Lung microvascular endothelial cell (primary cell): ENCODE measurements around the gene F13A1. TPM values are rescaled to one million over a fixed set of nuclear protein-coding genes. Genes with fewer than 3 reads are reported as not detected.
A peak's percentile ranks its signal among the peaks of the same experiment; 100 is the strongest.
"Not testable (repeated sequence)": the region's sequence is repeated elsewhere in the genome, so short reads cannot be mapped to it uniquely, and the experiment has no call there.

Experiments used
- DNase-seq, 2 donors: peaks; one replicate each; pipeline versions ENCODE4 v3.0.0 to v3.0.0-alpha.2; 2010; ENCODE audit warnings: low read depth in 2 of 2
- total RNA-seq: library from RNA; depleted of rRNA; stranded (reverse); fragments of >200 nt; gene quantifications from 2 replicates; pipeline ENCODE4 v1.2.1, GENCODE V29; 2014

The F13A1 gene
- total RNA-seq, 1 donor from 2014 or later: not detected

DNA sequence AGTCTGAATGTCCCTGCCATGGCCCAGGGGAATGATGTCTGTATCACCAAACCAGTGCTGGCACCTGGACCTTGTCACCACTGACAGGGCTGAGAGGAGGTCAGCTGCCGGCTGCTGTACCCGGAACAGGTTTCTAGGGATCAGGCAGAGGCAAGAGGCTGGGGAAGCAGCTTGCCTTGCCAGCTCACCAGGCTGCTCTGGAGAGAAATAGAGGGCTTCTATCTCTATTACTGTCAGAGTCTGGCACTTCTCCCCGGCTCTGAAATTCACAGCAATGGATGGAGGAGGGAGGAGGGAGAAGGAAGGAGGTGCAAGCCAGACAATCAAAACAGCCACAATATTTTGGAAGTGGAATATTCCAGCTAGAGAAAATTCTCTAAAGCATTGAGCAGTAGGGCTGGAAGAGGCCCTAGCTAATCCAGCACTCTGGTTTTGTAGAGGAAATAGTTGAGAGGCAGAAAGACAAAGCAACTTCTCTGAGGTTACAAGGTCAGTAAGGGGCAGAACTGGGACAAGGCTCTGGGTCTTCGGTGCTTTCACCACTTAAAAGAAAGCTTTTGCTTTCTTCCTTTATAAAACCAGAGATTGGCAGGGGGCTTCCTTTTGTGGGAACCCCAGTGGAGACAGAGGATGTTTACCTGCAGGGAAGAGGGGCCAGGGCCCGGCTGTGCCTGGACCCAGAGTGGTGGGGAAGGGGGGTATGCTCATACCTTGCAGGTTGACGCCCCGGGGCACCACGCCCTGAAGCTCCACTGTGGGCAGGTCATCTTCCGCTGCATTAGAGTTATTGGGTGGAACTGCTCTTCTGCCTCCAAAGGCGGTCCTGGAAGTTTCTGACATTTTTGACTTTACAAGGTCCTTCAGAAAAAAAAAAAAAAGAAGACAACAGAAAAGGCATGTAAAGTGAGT is 2.4 kb downstream of the F13A1 start:
- DNase-seq: no peak

DNA sequence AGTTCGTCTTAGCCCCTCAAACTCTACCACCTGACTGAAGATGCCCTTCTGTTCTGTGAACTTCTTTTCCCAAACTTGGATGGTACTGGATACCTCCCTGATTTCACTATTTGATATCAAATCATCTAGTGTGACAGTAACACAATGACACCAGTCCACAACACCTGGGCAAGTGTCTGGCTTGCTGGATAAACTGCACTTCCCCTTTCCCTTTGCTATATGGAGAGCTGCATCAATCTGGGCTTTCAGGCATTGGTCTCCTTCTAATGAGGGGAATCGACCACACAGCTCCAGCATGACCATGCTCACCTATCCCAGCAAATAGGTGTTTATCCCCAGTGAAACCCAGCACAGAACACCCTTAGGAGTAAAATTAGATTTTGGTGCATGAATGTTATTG is 3.1 kb downstream of the F13A1 start:
- no peak for DNase-seq

DNA sequence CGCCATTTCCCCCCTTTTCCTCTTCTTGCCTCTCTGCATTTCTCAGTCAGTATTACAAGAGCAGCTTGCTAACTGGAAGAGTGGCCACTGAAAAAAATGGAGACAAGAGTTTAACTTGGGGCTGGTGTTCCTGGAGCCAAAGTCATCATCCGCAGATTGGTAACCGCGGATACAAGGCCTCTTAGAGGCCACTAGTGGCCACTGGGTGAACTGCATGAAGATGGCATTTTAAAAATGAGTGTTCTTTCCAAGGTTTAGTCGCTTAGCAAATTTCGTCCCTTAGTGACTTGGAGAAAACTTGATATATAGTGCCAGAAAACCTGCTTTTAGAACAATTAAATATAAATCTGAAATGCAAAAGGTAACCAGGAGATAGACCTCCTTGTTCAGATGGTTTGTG is 4.8 kb downstream of the F13A1 start:
- DNase-seq: peak; percentile 55 to 63

DNA sequence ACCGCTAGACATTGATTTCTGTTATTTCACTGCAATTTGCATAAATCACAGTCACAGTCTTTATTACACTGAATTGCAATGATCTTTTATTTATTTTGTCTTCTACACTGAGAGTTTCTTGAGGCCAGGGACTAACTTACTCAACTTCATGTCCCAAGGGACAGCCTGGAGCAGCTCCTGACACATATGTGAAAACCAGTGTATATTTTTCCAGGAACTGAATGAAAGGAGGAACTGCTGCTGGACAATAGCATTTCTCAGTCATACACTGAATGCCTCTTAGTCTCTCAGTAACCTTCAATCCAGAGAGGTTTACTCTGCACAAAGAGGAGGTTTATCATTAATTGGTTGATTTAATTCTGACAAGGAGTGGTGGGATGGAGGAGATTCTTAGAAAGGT is 5.9 kb downstream of the F13A1 start:
- no peak for DNase-seq

DNA sequence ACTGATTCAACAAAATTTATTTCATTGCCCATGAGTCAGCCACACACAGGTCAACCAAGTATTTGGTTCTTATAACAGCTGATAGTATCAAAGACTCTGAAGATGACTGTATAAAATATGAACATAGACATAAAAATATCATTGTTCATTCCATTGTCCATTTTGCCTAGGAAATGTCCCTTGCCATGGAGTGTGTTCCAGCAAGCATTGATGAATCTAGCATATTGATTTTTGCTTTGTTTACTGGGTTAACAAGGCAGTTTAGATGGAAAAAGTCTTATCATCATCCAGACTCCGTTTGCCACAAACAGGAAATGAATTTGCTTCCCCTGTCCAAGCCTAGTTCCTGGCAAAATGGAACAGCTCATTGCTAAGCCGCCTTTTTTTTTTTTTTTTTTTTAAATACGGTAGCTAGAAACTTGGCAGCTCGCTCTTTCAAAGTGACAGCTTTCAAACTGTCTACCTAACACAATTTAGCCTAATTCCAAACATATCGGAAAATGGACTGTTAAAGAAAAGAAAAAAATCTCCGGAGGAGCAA is 7.5 kb downstream of the F13A1 start:
- peak; percentile 51 to 59 for DNase-seq

- DNase-seq: no peak
Measured at GRCh38 chr6:6305575-6305974, 14.9 kb downstream of the F13A1 start.

DNA sequence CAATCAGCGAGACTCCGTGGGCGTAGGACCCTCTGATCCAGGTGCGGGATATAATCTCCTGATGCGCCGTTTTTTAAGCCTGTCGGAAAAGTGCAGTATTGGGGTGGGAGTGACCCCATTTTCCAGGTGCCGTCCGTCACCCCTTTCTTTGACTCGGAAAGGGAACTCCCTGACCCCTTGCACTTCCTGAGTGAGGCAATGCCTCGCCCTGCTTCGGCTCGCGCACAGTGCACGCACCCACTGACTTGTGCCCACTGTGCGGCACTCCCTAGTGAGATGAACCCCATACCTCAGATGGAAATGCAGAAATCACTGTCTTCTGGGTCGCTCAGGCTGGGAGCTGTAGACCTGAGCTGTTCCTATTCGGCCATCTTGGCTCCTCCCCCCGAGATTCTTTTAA is 20.1 kb downstream of the F13A1 start:
- not testable (repeated sequence) for DNase-seq

DNA sequence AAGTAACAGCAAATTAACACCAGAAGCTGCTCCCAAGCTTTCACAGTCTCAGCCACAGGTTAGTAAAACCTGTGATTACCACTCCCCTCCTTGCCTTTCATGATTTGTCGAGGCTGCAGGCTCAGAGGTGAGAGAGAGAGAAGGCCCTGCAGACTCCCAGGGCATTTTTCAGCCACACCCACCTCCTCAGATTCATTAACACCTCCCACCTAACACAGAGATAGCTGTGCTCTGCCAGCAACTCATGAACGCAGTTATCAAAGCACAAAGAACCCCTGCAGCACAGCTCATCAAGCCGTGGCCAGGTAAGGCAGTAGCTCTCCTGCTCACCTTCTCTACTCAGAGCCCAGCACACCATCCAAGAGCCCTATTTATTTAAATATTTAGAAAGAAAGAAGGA is 27.1 kb downstream of the F13A1 start:
- no peak for DNase-seq

GRCh38 chr6:6287415-6287814 is 33.0 kb downstream of the F13A1 start:
- no peak for DNase-seq

GRCh38 chr6:6285679-6286078 is 34.8 kb downstream of the F13A1 start:
- no peak for DNase-seq

- no peak for DNase-seq
Measured at GRCh38 chr6:6284221-6284966, 36.1 kb downstream of the F13A1 start.

DNA sequence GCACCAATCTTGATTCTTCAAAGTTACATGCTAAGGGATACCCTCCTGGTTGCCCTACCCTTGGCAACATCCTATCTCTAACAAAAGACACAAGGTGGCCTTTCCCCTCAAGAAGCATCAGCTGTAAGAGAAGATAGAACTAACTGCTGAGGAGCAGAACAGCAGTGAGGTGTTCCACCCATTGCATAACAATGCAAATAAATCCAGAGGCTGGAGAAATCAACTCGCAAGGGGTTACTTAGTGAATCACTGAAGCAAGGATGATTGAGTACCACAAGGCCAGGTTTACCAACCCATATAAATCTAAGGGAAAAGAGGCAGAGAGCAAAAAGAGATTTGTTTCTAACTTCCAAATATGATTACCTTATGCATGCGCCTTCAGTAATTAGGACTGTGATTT is 36.7 kb downstream of the F13A1 start:
- no peak for DNase-seq

- DNase-seq: no peak
Measured at GRCh38 chr6:6282716-6283115, 37.7 kb downstream of the F13A1 start.

DNA sequence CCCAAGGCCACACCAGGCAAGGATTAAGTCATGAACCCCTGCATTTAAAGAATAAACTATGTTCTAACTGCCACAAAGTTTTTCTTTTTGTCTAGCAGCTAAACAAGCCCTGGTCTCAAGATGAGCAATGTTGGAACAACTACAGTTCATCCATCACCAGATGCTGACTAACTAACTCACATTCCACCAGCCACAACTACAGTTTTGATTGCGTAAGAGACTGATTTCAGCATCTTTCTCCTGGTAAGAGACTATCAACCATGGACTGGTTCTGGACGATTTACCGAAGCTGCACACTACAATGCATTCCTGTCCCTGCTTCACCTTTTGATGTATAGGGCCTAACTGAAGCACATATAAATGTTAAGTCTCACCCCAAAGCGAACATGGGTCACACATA is 43.0 kb downstream of the F13A1 start:
- DNase-seq: no peak

DNA sequence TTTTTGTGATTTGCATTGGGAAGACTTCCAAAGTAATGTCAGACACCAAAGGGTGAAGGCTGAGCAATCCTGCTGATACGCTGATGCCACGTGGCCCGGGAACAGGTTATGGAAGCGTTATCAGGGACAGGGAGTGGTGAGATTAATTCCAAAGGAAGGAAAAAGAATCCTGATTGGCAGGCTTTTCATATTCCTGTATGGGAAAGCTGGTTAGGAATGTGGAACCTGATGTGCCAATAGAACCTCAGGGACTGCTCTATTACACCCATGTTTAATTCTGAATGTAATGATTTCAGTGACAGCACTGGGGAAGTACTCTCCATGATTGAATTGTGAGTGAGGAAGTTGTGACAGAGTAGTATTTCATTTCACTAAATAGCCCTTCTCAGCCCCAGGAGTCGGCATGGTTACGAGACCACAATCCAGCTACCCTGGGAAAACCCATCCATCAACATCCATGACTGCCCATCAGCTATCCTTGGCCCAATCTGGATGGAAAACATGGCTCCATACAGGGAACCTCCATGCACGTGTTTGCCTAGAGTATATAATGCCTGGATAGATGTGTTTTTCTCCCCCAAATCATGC is 49.4 kb downstream of the F13A1 start:
- DNase-seq: no peak

DNA sequence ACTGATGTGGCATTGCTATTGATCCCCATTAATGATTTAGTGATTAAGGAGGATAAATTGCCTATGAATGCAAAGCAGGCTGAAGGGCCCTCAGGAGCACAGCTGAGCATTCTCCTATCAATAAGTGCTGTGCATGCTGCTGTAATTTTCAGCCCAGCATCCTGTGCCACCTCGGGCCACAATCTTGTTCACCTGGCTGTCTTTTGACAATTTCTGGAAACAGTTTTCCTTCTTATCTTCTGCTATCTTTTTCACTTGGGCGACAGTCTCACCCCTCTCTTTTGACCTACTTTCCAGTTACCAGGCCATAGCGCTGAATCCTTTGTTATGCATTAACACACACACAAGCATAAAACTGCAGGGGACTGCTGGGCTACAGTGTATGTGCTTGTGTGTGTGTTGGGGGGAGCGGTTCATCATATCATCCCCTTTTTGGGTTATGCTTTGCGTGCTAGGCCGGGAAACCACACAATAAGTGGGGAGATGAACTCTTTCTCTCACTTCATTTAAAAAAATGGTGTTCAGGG is 60.2 kb downstream of the F13A1 start:
- DNase-seq: no peak

GRCh38 chr6:6256886-6257285 is 63.6 kb downstream of the F13A1 start:
- no peak for DNase-seq

GRCh38 chr6:6256259-6256658 is 64.2 kb downstream of the F13A1 start:
- DNase-seq: no peak

DNA sequence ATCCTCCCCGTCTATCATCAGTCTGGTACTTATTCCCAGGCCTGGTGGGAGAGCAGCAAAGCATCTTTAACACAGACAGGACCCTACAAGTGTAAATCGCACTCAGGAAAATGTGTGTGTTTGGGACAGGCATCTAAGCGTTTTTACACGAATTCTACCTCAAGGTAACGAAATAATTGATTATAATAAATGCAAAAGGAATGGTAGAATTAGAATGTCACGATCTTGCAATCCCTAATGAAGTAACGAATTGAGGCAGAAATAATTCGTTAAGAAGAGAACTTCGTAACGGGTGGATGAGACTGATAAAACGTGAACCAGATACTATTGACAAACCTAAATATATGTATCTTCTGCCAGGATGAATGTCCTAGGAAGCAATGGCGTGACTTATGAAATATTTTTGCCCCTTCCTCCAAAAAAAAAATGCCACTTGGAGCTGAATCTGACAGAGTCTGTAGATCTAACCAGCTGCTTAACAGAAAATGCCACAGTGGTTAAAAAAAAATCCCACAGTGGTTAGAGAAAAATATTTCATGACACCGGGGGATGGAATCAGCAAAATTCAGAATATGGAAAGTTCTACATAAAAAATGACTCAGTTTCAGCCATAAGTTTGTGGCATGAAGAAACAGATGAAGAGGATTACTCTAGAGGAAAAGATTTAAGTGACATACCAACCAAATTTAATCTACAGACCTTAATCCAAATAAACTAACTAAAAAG is 68.7 kb downstream of the F13A1 start:
- DNase-seq: no peak

DNA sequence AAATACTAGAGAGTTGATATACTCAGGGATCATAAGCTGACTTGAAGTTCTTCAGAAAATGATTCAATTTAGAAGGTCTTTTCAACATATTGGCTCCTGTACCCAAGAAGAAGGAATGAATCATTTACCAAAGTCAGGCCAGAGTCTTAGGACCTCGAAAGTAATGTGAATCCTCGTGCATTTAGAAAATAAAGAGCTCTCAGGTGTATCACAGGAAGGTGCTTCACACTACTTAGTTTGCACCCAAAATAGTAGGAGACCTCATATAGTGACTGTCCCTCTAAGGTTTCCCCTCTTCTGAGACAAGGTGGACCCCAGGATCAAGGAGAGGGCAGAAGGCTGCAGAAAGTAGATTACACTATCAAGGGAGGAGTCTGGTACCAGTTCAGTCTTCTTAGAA is 71.8 kb downstream of the F13A1 start:
- DNase-seq: no peak

GRCh38 chr6:6246544-6246943 is 73.9 kb downstream of the F13A1 start:
- no peak for DNase-seq
